Measurements from ENCODE around the gene MYO5B.

- no peak for TF ChIP-seq CTCF (IDR thresholded peaks at IDR 0.05)
- TF ChIP-seq EZH2phosphoT487 (IDR thresholded peaks at IDR 0.05; ENCODE audit: borderline replicate concordance, low read depth), result no peak
- TF ChIP-seq TAF1 (IDR thresholded peaks at IDR 0.05; ENCODE audit: borderline replicate concordance, low read depth, low read length), result no peak
- TF ChIP-seq SMC3 (IDR thresholded peaks at IDR 0.05; ENCODE audit: low read depth, low read length), result no peak
- no peak for TF ChIP-seq NFIC (IDR thresholded peaks at IDR 0.05; ENCODE audit: borderline replicate concordance)
- TF ChIP-seq POLR2AphosphoS5 (IDR thresholded peaks at IDR 0.05; ENCODE audit: low read depth, low read length), result no peak
- TF ChIP-seq CHD2 (IDR thresholded peaks at IDR 0.05; ENCODE audit: low read length, partially characterized antibody), result no peak
- no peak for TF ChIP-seq NRF1 (IDR thresholded peaks at IDR 0.05; ENCODE audit: low read depth, low read length)
- TF ChIP-seq ELF1 (IDR thresholded peaks at IDR 0.05), result no peak
- TF ChIP-seq, protein P1, sequence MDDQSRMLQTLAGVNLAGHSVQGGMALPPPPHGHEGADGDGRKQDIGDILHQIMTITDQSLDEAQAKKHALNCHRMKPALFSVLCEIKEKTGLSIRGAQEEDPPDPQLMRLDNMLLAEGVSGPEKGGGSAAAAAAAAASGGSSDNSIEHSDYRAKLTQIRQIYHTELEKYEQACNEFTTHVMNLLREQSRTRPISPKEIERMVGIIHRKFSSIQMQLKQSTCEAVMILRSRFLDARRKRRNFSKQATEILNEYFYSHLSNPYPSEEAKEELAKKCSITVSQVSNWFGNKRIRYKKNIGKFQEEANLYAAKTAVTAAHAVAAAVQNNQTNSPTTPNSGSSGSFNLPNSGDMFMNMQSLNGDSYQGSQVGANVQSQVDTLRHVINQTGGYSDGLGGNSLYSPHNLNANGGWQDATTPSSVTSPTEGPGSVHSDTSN (IDR thresholded peaks at IDR 0.05), result no peak
- TF ChIP-seq RCOR1 (IDR thresholded peaks at IDR 0.05; ENCODE audit: low read length), result no peak
- TF ChIP-seq TEAD4 (IDR thresholded peaks at IDR 0.05; ENCODE audit: borderline replicate concordance, insufficient read depth), result no peak
- TF ChIP-seq, protein P2, sequence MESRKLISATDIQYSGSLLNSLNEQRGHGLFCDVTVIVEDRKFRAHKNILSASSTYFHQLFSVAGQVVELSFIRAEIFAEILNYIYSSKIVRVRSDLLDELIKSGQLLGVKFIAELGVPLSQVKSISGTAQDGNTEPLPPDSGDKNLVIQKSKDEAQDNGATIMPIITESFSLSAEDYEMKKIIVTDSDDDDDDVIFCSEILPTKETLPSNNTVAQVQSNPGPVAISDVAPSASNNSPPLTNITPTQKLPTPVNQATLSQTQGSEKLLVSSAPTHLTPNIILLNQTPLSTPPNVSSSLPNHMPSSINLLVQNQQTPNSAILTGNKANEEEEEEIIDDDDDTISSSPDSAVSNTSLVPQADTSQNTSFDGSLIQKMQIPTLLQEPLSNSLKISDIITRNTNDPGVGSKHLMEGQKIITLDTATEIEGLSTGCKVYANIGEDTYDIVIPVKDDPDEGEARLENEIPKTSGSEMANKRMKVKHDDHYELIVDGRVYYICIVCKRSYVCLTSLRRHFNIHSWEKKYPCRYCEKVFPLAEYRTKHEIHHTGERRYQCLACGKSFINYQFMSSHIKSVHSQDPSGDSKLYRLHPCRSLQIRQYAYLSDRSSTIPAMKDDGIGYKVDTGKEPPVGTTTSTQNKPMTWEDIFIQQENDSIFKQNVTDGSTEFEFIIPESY (IDR thresholded peaks at IDR 0.05; ENCODE audit: borderline replicate concordance, low read depth), result no peak
Measured at GRCh38 chr18:49997558-49997957, 197.4 kb downstream of the MYO5B start.

Data from SK-N-SH (cell line).